Hepatocyte (in vitro differentiated cells): Measurements from ENCODE around the gene NME4.

Experiments used
- EZH2 ChIP-seq: fragments of 200-600 bp; sonication (generic); IDR thresholded peaks from 2 replicates; pipeline ENCODE4 v1.6.1; 2016; ENCODE audit warnings: antibody characterized with exemption, mild to moderate bottlenecking, borderline replicate concordance
- EZH2phosphoT487 ChIP-seq: fragments of 200-600 bp; sonication (generic); IDR thresholded peaks from one replicate; pipeline ENCODE4 v1.6.1; 2018; ENCODE audit warnings: antibody characterized with exemption, mild to moderate bottlenecking, low read depth, moderate library complexity; ENCODE audit not compliant: unreplicated experiment, severe bottlenecking
- TF ChIP-seq, protein P1 (sequence below): fragments of 200-600 bp; sonication (generic); IDR thresholded peaks from 2 replicates; pipeline ENCODE4 v1.5.1; 2016; ENCODE audit warnings: antibody characterized with exemption, mild to moderate bottlenecking; ENCODE audit not compliant: poor library complexity

DNA sequence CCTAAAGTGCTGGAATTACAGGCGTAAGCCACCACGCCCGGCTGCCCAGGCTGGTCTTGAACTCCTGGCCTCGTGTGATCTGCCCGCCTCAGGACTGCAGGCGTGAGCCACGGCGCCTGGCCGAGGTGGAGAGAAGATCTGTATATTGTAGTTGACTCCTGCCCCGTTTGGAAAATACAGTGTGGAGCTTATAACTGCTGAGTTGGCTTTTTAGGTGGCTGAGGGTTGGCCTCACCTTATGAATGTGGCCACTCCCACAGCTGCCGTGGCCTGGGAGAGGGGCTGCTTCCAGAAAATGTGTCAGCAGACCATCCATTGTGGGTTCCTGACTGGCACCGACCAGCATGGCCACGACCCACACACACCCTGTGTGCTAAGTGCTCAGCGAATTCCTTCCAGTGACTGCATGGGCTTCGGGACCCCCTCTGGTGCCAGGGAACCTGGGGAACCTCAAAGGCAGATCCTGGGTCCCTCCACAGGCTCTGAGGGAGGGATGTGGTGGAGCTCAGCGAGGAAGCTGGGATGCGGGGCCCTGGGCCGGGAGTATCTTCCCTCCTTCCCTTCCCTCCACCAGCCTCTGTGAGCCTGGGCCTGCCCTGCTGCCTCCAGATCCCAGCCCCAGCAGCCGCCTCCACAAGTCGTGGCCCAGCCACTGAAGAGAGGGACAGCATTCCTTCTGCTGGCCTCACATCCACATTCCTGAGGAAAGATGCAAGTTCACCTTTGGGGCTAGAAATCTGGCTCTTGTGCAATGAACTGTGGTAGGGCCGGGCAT lies 17.6 kb downstream of the NME4 start:
- TF ChIP-seq, protein P1, sequence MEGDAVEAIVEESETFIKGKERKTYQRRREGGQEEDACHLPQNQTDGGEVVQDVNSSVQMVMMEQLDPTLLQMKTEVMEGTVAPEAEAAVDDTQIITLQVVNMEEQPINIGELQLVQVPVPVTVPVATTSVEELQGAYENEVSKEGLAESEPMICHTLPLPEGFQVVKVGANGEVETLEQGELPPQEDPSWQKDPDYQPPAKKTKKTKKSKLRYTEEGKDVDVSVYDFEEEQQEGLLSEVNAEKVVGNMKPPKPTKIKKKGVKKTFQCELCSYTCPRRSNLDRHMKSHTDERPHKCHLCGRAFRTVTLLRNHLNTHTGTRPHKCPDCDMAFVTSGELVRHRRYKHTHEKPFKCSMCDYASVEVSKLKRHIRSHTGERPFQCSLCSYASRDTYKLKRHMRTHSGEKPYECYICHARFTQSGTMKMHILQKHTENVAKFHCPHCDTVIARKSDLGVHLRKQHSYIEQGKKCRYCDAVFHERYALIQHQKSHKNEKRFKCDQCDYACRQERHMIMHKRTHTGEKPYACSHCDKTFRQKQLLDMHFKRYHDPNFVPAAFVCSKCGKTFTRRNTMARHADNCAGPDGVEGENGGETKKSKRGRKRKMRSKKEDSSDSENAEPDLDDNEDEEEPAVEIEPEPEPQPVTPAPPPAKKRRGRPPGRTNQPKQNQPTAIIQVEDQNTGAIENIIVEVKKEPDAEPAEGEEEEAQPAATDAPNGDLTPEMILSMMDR, result no peak
- TF ChIP-seq EZH2 (no peak), EZH2phosphoT487 (no peak)
